ENCODE data around the gene CDADC1.

DNA sequence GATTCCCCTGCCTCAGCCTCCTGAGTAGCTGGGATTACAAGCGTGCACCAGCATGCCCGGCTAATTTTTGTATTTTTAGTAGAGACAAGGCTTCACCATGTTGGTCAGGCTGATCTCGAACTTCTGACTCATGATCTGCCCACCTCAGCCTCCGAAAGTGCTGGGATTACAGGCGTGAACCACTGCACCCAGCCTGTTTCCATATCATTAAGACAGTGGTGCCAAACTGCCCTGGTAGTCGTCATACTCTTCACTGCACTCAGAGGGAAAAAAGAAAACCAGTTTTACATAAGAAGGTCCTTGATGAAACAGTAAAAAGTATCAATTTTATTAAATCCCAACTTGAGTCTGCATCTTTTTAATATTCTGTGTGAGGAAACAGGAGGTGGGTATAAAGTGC lies 14.9 kb downstream of the CDADC1 start:
- TF ChIP-seq, protein P1, sequence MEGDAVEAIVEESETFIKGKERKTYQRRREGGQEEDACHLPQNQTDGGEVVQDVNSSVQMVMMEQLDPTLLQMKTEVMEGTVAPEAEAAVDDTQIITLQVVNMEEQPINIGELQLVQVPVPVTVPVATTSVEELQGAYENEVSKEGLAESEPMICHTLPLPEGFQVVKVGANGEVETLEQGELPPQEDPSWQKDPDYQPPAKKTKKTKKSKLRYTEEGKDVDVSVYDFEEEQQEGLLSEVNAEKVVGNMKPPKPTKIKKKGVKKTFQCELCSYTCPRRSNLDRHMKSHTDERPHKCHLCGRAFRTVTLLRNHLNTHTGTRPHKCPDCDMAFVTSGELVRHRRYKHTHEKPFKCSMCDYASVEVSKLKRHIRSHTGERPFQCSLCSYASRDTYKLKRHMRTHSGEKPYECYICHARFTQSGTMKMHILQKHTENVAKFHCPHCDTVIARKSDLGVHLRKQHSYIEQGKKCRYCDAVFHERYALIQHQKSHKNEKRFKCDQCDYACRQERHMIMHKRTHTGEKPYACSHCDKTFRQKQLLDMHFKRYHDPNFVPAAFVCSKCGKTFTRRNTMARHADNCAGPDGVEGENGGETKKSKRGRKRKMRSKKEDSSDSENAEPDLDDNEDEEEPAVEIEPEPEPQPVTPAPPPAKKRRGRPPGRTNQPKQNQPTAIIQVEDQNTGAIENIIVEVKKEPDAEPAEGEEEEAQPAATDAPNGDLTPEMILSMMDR (IDR thresholded peaks at IDR 0.05): no peak
- no peak for TF ChIP-seq POLR2A (IDR thresholded peaks at IDR 0.05)
